ENCODE measurements around the gene RBFOX1. TPM values are rescaled to one million over a fixed set of nuclear protein-coding genes. Genes with fewer than 3 reads are reported as not detected.

The RBFOX1 gene
- total RNA-seq, 1 donor from 2014 or later, result not detected

GRCh38 chr16:7334801-7335560, 2.3 kb downstream of the RBFOX1 start:
- intact Hi-C loops (cut with micrococcal nuclease), result no loop called here

- intact Hi-C loops (cut with micrococcal nuclease), result no loop called here
Observed at GRCh38 chr16:7335991-7336634, 3.5 kb downstream of the RBFOX1 start.

GRCh38 chr16:7336742-7337141, 4.1 kb downstream of the RBFOX1 start:
- intact Hi-C loops (cut with micrococcal nuclease), result no loop called here

- intact Hi-C loops (cut with micrococcal nuclease), result no loop called here
Observed at GRCh38 chr16:7338826-7339225, 6.2 kb downstream of the RBFOX1 start.

- intact Hi-C loops (cut with micrococcal nuclease), result no loop called here
Observed at GRCh38 chr16:7339700-7340099, 7.1 kb downstream of the RBFOX1 start.

GRCh38 chr16:7340938-7341337, 8.3 kb downstream of the RBFOX1 start:
- intact Hi-C loops (cut with micrococcal nuclease), result no loop called here

- intact Hi-C loops (cut with micrococcal nuclease), result no loop called here
Observed at GRCh38 chr16:7342598-7342997, 10.0 kb downstream of the RBFOX1 start.

GRCh38 chr16:7343243-7343642, 10.6 kb downstream of the RBFOX1 start:
- intact Hi-C loops (cut with micrococcal nuclease), result no loop called here

- intact Hi-C loops (cut with micrococcal nuclease), result no loop called here
Observed at GRCh38 chr16:7344830-7345780, 12.5 kb downstream of the RBFOX1 start.

GRCh38 chr16:7350806-7351205, 18.2 kb downstream of the RBFOX1 start:
- intact Hi-C loops (cut with micrococcal nuclease), result no loop called here

- intact Hi-C loops (cut with micrococcal nuclease), result no loop called here
Observed at GRCh38 chr16:7351610-7352510, 19.2 kb downstream of the RBFOX1 start.

GRCh38 chr16:7355758-7356157, 23.1 kb downstream of the RBFOX1 start:
- intact Hi-C loops (cut with micrococcal nuclease), result no loop called here

GRCh38 chr16:7361416-7362129, 28.9 kb downstream of the RBFOX1 start:
- intact Hi-C loops (cut with micrococcal nuclease), result no loop called here

GRCh38 chr16:7362231-7362630, 29.6 kb downstream of the RBFOX1 start:
- intact Hi-C loops (cut with micrococcal nuclease), result no loop called here

- intact Hi-C loops (cut with micrococcal nuclease), result no loop called here
Observed at GRCh38 chr16:7363422-7364417, 31.1 kb downstream of the RBFOX1 start.

GRCh38 chr16:7366041-7366440, 33.4 kb downstream of the RBFOX1 start:
- intact Hi-C loops (cut with micrococcal nuclease), result no loop called here

GRCh38 chr16:7366993-7367880, 34.6 kb downstream of the RBFOX1 start:
- intact Hi-C loops (cut with micrococcal nuclease), result no loop called here

GRCh38 chr16:7369204-7369603, 36.6 kb downstream of the RBFOX1 start:
- intact Hi-C loops (cut with micrococcal nuclease), result no loop called here
